HTERT RPE-1 (cell line): ENCODE results near the gene SFSWAP.
"Not testable (repeated sequence)": the region's sequence is repeated elsewhere in the genome, so short reads cannot be mapped to it uniquely, and the experiment has no call there.

Experiments
- in situ Hi-C: fragments of 300-500 bp; cut with MboI; formaldehyde crosslinking; loops from 4 replicates; pipeline ENCODE4 v1.14.3; 2020; ENCODE audit warnings: low sequenced_read_pairs

The SFSWAP gene

GRCh38 chr12:131756441-131756840, 45.6 kb downstream of the SFSWAP start:
- in situ Hi-C loops, result no loop called here

- in situ Hi-C loops, result no loop called here
These were observed 46.2 kb downstream of the SFSWAP start for GRCh38 chr12:131757111-131757510.

GRCh38 chr12:131758016-131758739, 47.3 kb downstream of the SFSWAP start:
- in situ Hi-C loops, result no loop called here

GRCh38 chr12:131759176-131759575, 48.3 kb downstream of the SFSWAP start:
- in situ Hi-C loops, result no loop called here

- in situ Hi-C loops, result no loop called here
These were observed 50.7 kb downstream of the SFSWAP start for GRCh38 chr12:131761638-131762037.

GRCh38 chr12:131764738-131765137, 53.8 kb downstream of the SFSWAP start:
- in situ Hi-C loops, result no loop called here

- in situ Hi-C loops, result no loop called here
These were observed 55.1 kb downstream of the SFSWAP start for GRCh38 chr12:131765961-131766360.

- in situ Hi-C loops, result no loop called here
These were observed 55.7 kb downstream of the SFSWAP start for GRCh38 chr12:131766382-131767107.

GRCh38 chr12:131770120-131770519, 59.2 kb downstream of the SFSWAP start:
- in situ Hi-C loops, result no loop called here

GRCh38 chr12:131771965-131772364, 61.1 kb downstream of the SFSWAP start:
- in situ Hi-C loops, result no loop called here

- in situ Hi-C loops, result no loop called here
These were observed 62.8 kb downstream of the SFSWAP start for GRCh38 chr12:131773582-131774221.

- in situ Hi-C loops, result no loop called here
These were observed 63.9 kb downstream of the SFSWAP start for GRCh38 chr12:131774576-131775391.

- in situ Hi-C loops, result no loop called here
These were observed 64.7 kb downstream of the SFSWAP start for GRCh38 chr12:131775392-131776236.

- in situ Hi-C loops, result no loop called here
These were observed 65.5 kb downstream of the SFSWAP start for GRCh38 chr12:131776237-131776889.

- in situ Hi-C loops, result not testable (repeated sequence)
These were observed 66.4 kb downstream of the SFSWAP start for GRCh38 chr12:131777269-131777668.

- in situ Hi-C loops, result no loop called here
These were observed 68.1 kb downstream of the SFSWAP start for GRCh38 chr12:131779027-131779426.

GRCh38 chr12:131782061-131782460, 71.2 kb downstream of the SFSWAP start:
- in situ Hi-C loops, result no loop called here

- in situ Hi-C loops, result no loop called here
These were observed 73.1 kb downstream of the SFSWAP start for GRCh38 chr12:131783915-131784541.
